H1 (cell line): Measurements from ENCODE around the gene FRMD3.

Experiments used
- GABPA ChIP-seq: IDR thresholded peaks from 2 replicates; pipeline ENCODE4 v1.6.1; 2011; ENCODE audit warnings: mild to moderate bottlenecking, low read length, moderate library complexity, borderline replicate concordance; ENCODE audit not compliant: insufficient read depth
- SP2 ChIP-seq: IDR thresholded peaks from 2 replicates; pipeline ENCODE4 v1.6.1; 2012; ENCODE audit warnings: mild to moderate bottlenecking, low read length, inconsistent platforms
- SRF ChIP-seq: IDR thresholded peaks from 2 replicates; pipeline ENCODE4 v1.6.1; 2011; ENCODE audit warnings: mild to moderate bottlenecking, low read depth, low read length, moderate library complexity
- TF ChIP-seq, protein P1 (sequence below), 3 experiments: IDR thresholded peaks; 1 replicate in 2 of 3; 2 replicates in 1 of 3; pipeline versions ENCODE4 v1.5.1 to v1.6.1; 2011; ENCODE audit warnings: low read length in 3 of 3, mild to moderate bottlenecking in 3 of 3, inconsistent platforms in 2 of 3, low read depth in 1 of 3, moderate library complexity in 1 of 3; ENCODE audit not compliant: insufficient read depth in 1 of 3; ENCODE audit errors: control extremely low read depth in 1 of 3
- TF ChIP-seq, protein P2 (sequence below): IDR thresholded peaks from 2 replicates; pipeline ENCODE4 v1.6.1; 2012; ENCODE audit warnings: inconsistent platforms

DNA sequence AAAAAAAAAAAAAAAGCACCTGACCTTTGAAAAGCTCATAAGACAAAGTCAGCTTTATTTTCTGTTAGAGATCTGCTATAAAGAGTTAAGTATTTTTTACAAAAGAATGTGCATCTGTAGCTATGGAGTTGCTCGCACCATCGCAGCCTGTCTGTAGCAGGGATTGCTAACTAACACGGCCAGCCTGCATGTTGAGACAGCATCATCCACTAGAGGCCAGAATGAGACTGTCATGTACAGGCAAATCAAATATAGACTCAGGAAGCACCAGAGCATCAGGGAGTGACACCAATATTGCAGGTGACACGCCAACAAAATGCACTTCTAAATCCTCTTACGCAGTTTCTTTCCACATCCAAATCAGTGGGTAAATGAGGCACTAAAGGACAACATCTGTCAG, 339.0 kb downstream of the FRMD3 start:
- TF ChIP-seq GABPA (no peak), SP2 (no peak), SRF (no peak)
- TF ChIP-seq, protein P1, sequence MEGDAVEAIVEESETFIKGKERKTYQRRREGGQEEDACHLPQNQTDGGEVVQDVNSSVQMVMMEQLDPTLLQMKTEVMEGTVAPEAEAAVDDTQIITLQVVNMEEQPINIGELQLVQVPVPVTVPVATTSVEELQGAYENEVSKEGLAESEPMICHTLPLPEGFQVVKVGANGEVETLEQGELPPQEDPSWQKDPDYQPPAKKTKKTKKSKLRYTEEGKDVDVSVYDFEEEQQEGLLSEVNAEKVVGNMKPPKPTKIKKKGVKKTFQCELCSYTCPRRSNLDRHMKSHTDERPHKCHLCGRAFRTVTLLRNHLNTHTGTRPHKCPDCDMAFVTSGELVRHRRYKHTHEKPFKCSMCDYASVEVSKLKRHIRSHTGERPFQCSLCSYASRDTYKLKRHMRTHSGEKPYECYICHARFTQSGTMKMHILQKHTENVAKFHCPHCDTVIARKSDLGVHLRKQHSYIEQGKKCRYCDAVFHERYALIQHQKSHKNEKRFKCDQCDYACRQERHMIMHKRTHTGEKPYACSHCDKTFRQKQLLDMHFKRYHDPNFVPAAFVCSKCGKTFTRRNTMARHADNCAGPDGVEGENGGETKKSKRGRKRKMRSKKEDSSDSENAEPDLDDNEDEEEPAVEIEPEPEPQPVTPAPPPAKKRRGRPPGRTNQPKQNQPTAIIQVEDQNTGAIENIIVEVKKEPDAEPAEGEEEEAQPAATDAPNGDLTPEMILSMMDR (IDR thresholded peaks at IDR 0.05; ENCODE audit: control extremely low read depth in 1 of 3, insufficient read depth in 1 of 3, low read depth in 1 of 3, low read length in 3 of 3), result peak; percentile 45 to 61 (median 45)
- TF ChIP-seq, protein P2, sequence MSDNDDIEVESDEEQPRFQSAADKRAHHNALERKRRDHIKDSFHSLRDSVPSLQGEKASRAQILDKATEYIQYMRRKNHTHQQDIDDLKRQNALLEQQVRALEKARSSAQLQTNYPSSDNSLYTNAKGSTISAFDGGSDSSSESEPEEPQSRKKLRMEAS, result no peak
